Loucy (cell line): ENCODE measurements around the gene P3H1.

Experiments
- H2AFZ ChIP-seq: fragments of 200-600 bp; sonication (generic); 2 replicates; pipeline ENCODE4 v1.6.0; 2016; ENCODE audit warnings: antibody characterized with exemption, mild to moderate bottlenecking, low read length, moderate library complexity
- H3F3A ChIP-seq: fragments of 200-600 bp; 2 replicates; pipeline ENCODE4 v1.6.0; 2016; ENCODE audit warnings: antibody characterized with exemption, low read depth, mild to moderate bottlenecking
- H3K27me3 ChIP-seq: fragments of 200-600 bp; sonication (generic); 2 replicates; pipeline ENCODE4 v1.6.1; 2014; ENCODE audit warnings: low read length, mild to moderate bottlenecking; ENCODE audit not compliant: insufficient read depth, poor library complexity, severe bottlenecking
- H3K36me3 ChIP-seq: fragments of 200-600 bp; sonication (generic); 2 replicates; pipeline ENCODE4 v1.6.1; 2016; ENCODE audit warnings: low read length; ENCODE audit not compliant: insufficient read depth
- H3K4me1 ChIP-seq: fragments of 200-600 bp; sonication (generic); 2 replicates; pipeline ENCODE4 v1.5.1; 2014; ENCODE audit warnings: low read length, mild to moderate bottlenecking; ENCODE audit not compliant: insufficient read depth, poor library complexity, severe bottlenecking
- H3K4me2 ChIP-seq: fragments of 200-600 bp; sonication (generic); 2 replicates; pipeline ENCODE4 v1.6.0; 2014; ENCODE audit warnings: antibody characterized with exemption, low read length, low read depth, mild to moderate bottlenecking; ENCODE audit not compliant: poor library complexity, severe bottlenecking
- H3K4me3 ChIP-seq: fragments of 200-600 bp; sonication (generic); 2 replicates; pipeline ENCODE4 v1.5.1; 2014; ENCODE audit warnings: low read length, mild to moderate bottlenecking, mixed read lengths; ENCODE audit not compliant: poor library complexity, severe bottlenecking
- H3K79me2 ChIP-seq: fragments of 200-600 bp; sonication (generic); 2 replicates; pipeline ENCODE4 v1.6.1; 2014; ENCODE audit warnings: low read length; ENCODE audit not compliant: insufficient read depth
- H3K9ac ChIP-seq: fragments of 200-600 bp; sonication (generic); 2 replicates; pipeline ENCODE4 v1.6.0; 2014; ENCODE audit warnings: mild to moderate bottlenecking, low read depth, low read length, moderate library complexity; ENCODE audit not compliant: poor library complexity, severe bottlenecking
- H3K9me2 ChIP-seq: fragments of 200-600 bp; sonication (generic); replicated peaks from 2 replicates; pipeline ENCODE4 v1.6.1; 2016; ENCODE audit warnings: low read depth, low read length, mixed read lengths
- H3K9me3 ChIP-seq: fragments of 200-600 bp; sonication (generic); 2 replicates; pipeline ENCODE4 v1.6.1; 2014; ENCODE audit warnings: mild to moderate bottlenecking, antibody characterized with exemption, low read length, low read depth; ENCODE audit not compliant: insufficient read depth
- H4K20me1 ChIP-seq: fragments of 200-600 bp; sonication (generic); 2 replicates; pipeline ENCODE4 v1.6.0; 2014; ENCODE audit warnings: antibody characterized with exemption, low read length, mild to moderate bottlenecking; ENCODE audit not compliant: insufficient read depth, poor library complexity, severe bottlenecking
- EZH2phosphoT487 ChIP-seq: fragments of 200-600 bp; IDR thresholded peaks from 2 replicates; pipeline ENCODE4 v1.6.1; 2018; ENCODE audit warnings: antibody characterized with exemption, mild to moderate bottlenecking, moderate library complexity, borderline replicate concordance
- TF ChIP-seq, protein P1 (sequence below): fragments of 200-600 bp; sonication (generic); conservative IDR thresholded peaks from 2 replicates; pipeline ENCODE4 v1.5.1; 2014; ENCODE audit warnings: mild to moderate bottlenecking, antibody characterized with exemption, low read length

Gene P3H1

GRCh38 chr1:42761567-42761966 lies 5.3 kb downstream of the P3H1 start:
- peaks cover 35% of the 10 kb centered on the region for H3K79me2 ChIP-seq
- H3K36me3 ChIP-seq = peaks cover 23% of the 10 kb centered on the region; the same call in 1 of the 2 replicates
- TF ChIP-seq EZH2phosphoT487 = no peak
- TF ChIP-seq, protein P1, sequence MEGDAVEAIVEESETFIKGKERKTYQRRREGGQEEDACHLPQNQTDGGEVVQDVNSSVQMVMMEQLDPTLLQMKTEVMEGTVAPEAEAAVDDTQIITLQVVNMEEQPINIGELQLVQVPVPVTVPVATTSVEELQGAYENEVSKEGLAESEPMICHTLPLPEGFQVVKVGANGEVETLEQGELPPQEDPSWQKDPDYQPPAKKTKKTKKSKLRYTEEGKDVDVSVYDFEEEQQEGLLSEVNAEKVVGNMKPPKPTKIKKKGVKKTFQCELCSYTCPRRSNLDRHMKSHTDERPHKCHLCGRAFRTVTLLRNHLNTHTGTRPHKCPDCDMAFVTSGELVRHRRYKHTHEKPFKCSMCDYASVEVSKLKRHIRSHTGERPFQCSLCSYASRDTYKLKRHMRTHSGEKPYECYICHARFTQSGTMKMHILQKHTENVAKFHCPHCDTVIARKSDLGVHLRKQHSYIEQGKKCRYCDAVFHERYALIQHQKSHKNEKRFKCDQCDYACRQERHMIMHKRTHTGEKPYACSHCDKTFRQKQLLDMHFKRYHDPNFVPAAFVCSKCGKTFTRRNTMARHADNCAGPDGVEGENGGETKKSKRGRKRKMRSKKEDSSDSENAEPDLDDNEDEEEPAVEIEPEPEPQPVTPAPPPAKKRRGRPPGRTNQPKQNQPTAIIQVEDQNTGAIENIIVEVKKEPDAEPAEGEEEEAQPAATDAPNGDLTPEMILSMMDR = no peak
- H3K4me1 ChIP-seq = peaks cover 28% of the 10 kb centered on the region
- no peak overlapping the region for H3K4me3 ChIP-seq
- H3K9me2 ChIP-seq = no peaks in the 10 kb centered on the region
- H3K9ac ChIP-seq = no peak overlapping the region
- peaks cover 18% of the 10 kb centered on the region for H4K20me1 ChIP-seq
- H3K4me2 ChIP-seq = no peak overlapping the region
- H3K9me3 ChIP-seq = no peaks in the 10 kb centered on the region
- no peak overlapping the region for H2AFZ ChIP-seq
- no peaks in the 10 kb centered on the region for H3K27me3 ChIP-seq
- H3F3A ChIP-seq = no peaks in the 10 kb centered on the region

GRCh38 chr1:42759114-42759513 lies 7.7 kb downstream of the P3H1 start:
- Histone ChIP-seq H4K20me1 (peaks cover 1% of the 10 kb centered on the region), H3K4me1 (peaks cover 11% of the 10 kb centered on the region), H3F3A (no peaks in the 10 kb centered on the region), H3K4me3 (no peak overlapping the region), H3K9ac (no peak overlapping the region), H3K4me2 (no peak overlapping the region), H3K9me3 (no peaks in the 10 kb centered on the region), H2AFZ (no peak overlapping the region), H3K79me2 (peaks cover 10% of the 10 kb centered on the region), H3K36me3 (peaks cover 47% of the 10 kb centered on the region; the same call in 1 of the 2 replicates), H3K9me2 (no peaks in the 10 kb centered on the region), H3K27me3 (no peaks in the 10 kb centered on the region)
- TF ChIP-seq, protein P1 = peak; percentile 24; the same call in 1 of the 2 replicates
- TF ChIP-seq EZH2phosphoT487 = no peak

DNA sequence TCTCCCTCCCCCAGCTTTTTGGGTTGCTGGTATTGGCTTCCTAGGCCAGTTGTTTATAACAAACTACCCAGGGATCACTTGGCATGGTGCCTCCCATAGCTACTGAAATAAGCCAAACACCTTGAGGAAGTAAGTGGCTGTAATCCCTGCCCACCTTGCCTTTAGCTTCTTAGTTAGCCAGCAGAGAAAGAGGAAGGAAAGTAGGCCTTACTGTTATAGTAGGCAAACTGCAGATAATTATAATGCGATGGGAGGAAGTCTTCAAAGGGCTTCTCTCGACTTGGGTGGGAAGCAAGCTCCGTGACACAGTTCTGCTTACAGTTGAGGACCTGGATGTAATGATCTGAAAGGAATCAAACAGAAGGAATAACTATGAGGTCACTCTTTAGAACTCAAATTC lies 8.2 kb downstream of the P3H1 start:
- H3K9me3 ChIP-seq = no peaks in the 10 kb centered on the region
- H3K9me2 ChIP-seq = no peaks in the 10 kb centered on the region
- no peak overlapping the region for H3K9ac ChIP-seq
- H2AFZ ChIP-seq = no peak overlapping the region
- peaks cover 5% of the 10 kb centered on the region for H3K79me2 ChIP-seq
- H3K36me3 ChIP-seq = peaks cover 48% of the 10 kb centered on the region; the same call in 1 of the 2 replicates
- H3K4me1 ChIP-seq = peaks cover 10% of the 10 kb centered on the region
- H4K20me1 ChIP-seq = no peaks in the 10 kb centered on the region
- no peak overlapping the region for H3K4me2 ChIP-seq
- no peaks in the 10 kb centered on the region for H3F3A ChIP-seq
- H3K4me3 ChIP-seq = no peak overlapping the region
- H3K27me3 ChIP-seq = no peaks in the 10 kb centered on the region
- TF ChIP-seq, protein P1 = no peak
- TF ChIP-seq EZH2phosphoT487 = no peak
